Germinal center (tissue), 1 donor: ENCODE data around the gene GRIK5.
"Not testable (repeated sequence)": the region's sequence is repeated elsewhere in the genome, so short reads cannot be mapped to it uniquely, and the experiment has no call there.

Experiments
- DNase-seq: peaks from one replicate; pipeline ENCODE4 v3.0.0; 2012; ENCODE audit warnings: mixed read lengths, low spot score

GRIK5 gene

GRCh38 chr19:42051166-42052115 is 18.6 kb downstream of the GRIK5 start:
- no peak for DNase-seq

DNA sequence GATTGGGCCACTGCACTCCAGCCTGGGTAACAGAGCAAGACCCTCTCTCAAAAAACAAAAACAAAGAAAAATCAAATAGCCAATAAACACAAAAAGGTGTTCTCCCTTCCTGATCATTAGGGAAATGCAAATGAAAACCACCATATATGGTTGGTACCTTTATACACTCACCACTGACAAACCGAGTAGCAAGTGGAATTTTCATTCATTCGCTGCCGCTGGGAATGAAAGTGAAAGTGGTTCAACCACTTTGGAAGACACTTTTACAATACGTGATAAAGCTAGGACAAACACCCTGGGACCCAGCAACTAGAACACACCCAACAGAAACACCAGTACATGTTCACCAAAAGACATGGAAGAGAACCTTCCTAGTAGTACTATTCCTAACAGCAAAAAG is 21.0 kb downstream of the GRIK5 start:
- no peak for DNase-seq

- DNase-seq: no peak
These were observed 24.4 kb downstream of the GRIK5 start for GRCh38 chr19:42045575-42045974.

DNA sequence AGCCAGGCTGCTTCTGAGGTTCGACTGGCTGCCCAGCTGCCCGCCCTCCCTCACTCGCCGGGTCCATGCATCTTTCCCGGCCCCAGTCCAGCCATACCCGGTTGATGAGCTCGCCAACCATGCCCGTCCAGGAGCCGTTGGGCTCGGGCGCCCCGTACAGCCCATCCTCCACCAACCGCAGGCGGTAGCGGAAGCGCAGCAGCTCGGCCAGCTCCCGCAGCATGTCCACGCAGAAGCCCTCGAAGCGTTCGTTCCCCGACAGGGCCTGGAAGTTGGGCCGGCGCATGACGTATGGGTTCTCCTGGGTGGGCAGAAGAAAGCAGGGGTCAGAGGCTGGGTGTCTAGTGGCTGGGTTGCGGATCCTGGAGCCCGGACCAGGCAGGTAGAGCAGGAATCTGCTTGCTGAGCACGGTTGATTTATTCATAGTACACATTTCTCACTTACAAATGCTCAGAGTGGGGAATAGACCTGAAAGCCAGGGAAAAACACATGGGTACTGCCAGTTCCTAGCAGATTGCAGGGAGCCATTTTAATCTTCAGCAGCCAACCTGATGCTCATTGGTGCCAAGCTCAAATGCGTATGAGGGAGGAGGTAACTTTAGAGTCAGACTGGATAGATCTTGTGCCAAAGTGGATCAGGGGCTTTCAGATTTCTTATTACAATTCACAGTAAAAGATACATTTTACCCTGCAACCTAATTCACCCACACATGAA is 27.4 kb downstream of the GRIK5 start:
- DNase-seq: no peak

- not testable (repeated sequence) for DNase-seq
These were observed 29.5 kb downstream of the GRIK5 start for GRCh38 chr19:42040491-42040890.

DNA sequence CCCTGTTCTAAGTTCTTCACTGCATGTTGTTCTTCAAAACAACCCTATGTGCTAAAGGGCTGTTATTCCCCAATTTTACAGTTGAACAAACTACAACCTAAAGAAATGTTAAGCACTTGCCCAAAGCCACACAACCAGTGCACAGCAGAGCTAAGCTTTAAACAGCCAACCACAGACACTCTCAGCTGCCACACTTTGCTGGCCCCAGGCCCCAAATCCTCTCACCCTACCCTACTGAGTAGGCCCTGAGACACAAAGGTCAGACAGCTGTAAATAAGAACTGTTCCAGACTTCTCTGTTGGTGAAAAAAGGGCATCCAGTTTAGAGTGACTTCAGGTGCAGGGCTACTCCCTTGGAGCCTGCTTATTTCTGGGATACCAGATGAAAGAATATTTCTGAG is 30.0 kb downstream of the GRIK5 start:
- no peak for DNase-seq

DNA sequence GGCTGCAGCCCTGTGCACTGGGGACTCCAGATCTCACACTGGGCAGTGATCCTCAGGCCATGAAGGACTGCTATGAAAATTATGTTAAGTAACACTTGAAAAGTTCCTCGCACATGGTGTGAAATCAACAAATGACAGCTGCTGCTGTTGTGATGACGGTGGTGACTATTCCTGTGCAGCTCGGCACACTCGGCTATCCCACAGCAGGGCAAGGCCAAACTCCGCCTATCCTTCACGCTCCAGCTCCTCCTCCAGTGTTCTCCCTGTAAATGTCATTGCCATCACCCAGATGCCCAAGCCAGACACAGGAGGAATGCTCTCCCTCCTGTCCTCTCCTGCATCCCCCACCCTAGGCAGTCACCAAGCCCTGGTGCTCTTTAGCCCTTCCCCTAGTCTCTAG is 31.3 kb downstream of the GRIK5 start:
- no peak for DNase-seq

- no peak for DNase-seq
These were observed 32.4 kb downstream of the GRIK5 start for GRCh38 chr19:42037649-42038048.

DNA sequence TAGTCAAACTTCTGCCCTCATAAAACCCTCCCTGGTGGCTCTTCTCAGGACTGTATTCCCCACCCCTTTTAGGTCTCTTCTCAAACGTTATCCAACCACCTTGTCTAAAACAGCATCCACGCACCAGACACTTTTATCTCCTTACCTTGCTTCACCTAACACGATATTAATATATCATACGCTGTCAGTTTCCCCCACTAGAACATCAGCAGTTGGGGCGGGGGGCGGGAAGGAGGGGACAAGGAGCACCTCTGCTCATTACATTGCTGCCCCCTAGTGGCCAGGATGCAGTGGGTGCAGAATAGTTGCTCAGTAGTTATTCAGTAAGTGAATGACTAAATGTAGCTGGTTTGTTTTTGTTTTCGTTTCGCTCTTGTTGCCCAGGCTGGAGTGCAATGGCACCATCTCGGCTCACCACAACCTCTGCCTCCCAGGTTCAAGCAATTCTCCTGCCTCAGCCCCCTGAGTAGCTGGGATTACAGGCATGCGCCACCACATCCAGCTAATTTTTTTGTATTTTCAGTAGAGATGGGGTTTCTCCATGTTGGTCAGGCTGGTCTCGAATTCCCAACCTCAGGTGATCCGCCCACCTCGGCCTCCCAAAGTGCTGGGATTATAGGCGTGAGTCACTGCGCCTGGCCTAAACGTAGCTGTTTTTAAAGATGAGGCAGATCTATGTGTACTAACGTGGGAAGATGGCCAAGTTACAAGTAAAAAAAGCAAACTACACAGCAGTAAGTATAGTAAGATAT is 35.2 kb downstream of the GRIK5 start:
- DNase-seq: peak; percentile 88

DNA sequence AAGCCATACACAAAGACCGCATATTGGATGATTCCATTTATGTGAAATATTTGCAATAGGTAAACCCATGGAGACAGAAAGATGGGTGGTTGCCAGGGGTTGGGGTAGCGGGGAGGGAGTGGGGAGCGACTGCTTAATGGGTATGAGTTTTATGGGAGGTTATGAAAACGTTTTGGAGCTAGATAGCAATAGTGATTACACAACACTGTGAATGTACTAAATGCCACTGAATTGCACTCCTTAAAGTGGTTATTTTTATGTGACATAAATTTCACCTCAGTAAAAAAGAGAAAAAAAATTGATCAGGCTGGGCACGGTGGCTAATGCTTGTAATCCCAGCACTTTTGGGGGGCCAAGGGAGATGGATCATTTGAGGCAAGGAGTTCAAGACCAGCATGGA is 36.6 kb downstream of the GRIK5 start:
- no peak for DNase-seq

GRCh38 chr19:42032431-42032830 is 37.6 kb downstream of the GRIK5 start:
- DNase-seq: no peak

DNA sequence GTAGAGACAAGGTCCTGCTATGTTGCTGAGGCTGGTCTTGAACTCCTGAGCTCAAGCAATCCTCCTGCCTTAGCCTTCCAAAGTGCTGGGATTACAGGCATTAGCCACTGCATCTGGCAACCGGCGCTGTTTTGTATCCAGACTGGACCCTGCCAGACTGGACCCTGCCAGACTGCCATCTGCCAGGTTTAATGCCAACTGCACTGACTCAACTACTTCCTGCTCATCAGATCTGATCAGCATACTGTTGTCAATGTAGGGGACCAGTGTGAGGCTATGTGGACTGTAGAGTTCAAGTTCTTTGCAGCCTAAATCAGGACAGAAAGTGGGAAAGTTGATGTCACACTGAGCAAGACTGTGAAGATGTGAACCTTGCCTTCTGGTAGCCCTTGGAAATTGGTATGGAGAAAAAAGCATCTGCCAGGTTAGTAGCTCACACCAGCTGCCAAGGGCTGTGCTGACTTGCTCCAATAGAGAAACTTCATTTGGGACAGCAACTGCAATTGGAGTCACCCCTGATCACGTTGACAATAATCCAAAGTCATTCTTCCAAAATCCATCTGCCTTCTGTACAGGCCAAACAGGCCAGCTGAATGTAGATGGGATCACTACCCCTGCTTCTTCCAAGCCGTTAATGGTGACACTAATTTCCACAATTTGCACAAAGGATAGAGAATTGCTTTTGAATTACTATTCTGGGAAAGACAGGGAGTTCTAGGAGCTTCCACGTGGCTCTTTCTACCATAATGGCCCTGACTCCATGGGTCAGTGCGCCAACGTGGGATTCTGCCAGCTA is 39.2 kb downstream of the GRIK5 start:
- no peak for DNase-seq

DNA sequence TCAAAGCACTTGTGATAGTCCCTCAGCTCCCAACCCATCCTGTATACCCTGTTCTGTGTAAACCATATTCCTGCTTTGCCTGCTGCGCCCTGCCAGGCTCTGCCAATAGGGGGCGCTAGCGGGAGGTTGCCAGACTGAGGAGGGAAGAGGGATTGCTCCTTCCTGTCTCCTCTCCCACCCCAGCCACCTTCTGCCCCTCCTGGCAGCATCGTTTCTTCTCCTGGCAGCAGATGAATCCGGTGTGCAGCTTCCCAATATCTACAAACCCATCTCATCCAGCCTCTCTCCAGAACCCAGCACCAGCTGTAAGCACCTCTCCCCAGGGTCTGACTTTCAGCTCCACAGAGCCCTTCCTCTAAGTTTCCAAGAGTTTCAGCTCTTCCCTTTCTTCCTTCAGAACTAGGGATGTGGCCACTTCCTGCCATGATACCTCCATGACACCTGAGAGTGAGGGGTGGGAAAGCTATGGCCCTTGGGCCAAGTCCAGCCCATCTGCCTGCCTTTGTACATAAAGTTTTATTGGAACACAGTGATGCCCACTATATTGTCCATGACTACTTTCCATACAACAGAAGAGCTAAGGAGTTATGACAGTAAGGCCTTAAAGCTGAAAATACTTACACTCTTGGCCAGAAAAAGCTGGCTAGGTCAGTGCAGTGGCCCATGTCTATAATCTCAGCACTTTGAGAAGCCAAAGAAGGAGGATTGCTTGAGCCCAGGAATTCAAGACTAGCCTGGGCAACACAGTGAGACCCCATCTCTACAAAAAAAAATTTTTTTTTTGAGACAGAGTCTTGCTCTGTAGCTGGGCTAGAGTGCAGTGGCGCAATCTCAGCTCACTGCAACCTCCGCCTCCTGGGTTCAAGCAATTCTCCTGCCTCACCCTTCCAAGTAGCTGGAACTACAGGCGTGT is 41.4 kb downstream of the GRIK5 start:
- DNase-seq: peak; percentile 12

GRCh38 chr19:42024622-42025111 is 45.3 kb downstream of the GRIK5 start:
- DNase-seq: no peak

GRCh38 chr19:42023943-42024260 is 46.1 kb downstream of the GRIK5 start:
- no peak for DNase-seq

GRCh38 chr19:42023121-42023942 is 46.7 kb downstream of the GRIK5 start:
- DNase-seq: peak; percentile 28

- DNase-seq: no peak
These were observed 47.4 kb downstream of the GRIK5 start for GRCh38 chr19:42022616-42023015.

- DNase-seq: no peak
These were observed 48.8 kb downstream of the GRIK5 start for GRCh38 chr19:42021185-42021584.

- no peak for DNase-seq
These were observed 51.4 kb downstream of the GRIK5 start for GRCh38 chr19:42018503-42019193.
